HepG2 (cell line): ENCODE measurements around the gene CYP2A6. TPM values are rescaled to one million over a fixed set of nuclear protein-coding genes. Genes with fewer than 3 reads are reported as not detected.

Experiments used
- ATAC-seq: fragments of 200-7000 bp; cut with Tn5 transposase; 3 replicates; pipeline ENCODE4 v1.9.1; 2020; ENCODE audit warnings: mild to moderate bottlenecking, moderate library complexity
- BruUV-seq: library from RNA; stranded (reverse); fragments of 400-500 nt; replicated peaks from 2 replicates; lab custom pipeline; 2021; lab: Mats Ljungman, UMichigan
- CTCF ChIA-PET: fragments of 300-600 bp; formaldehyde crosslinking; extraction: SDS; loops from one replicate; lab custom pipeline; 2021; ENCODE audit warnings: low total read pairs, inconsistent platforms, low intra/inter-chr PET ratio; lab: Yijun Ruan, JAX
- POLR2A ChIA-PET: fragments of 350-600 bp; sonication (Branson Sonifier 250); formaldehyde crosslinking; loops from one replicate; lab custom pipeline; 2020; ENCODE audit warnings: antibody characterized with exemption, inconsistent platforms; lab: Yijun Ruan, JAX
- DNase-seq: peaks from one replicate; pipeline ENCODE4 v3.0.0-alpha.2; 2015; ENCODE audit warnings: low spot score
- FAIRE-seq: peaks from 3 replicates; lab custom pipeline; 2011; peaks lifted over from hg19 to GRCh38; lab: Jason Lieb, UNC
- H2AFZ ChIP-seq: one replicate; pipeline ENCODE4 v1.6.1; 2011; ENCODE audit warnings: low read length, inconsistent platforms
- H3K27ac ChIP-seq: fragments of 300-600 bp; 3 replicates; pipeline ENCODE4 v1.8.0; 2011; ENCODE audit warnings: mixed run types, mild to moderate bottlenecking, mixed read lengths, low read length, inconsistent platforms; ENCODE audit not compliant: insufficient read depth; ENCODE audit errors: extremely low read length
- H3K27me3 ChIP-seq, 2 experiments: fragments of 200-600 bp in 1 of 2; 2 replicates in 1 of 2; 3 replicates in 1 of 2; pipeline versions ENCODE4 v1.6.0 to v1.8.0; 2011; ENCODE audit warnings: low read length in 2 of 2, mild to moderate bottlenecking in 2 of 2, moderate library complexity in 2 of 2, inconsistent platforms in 1 of 2; ENCODE audit not compliant: insufficient read depth in 2 of 2, control insufficient read depth in 1 of 2
- H3K36me3 ChIP-seq, 2 experiments: fragments of 200-600 bp in 1 of 2; replicated peaks in 1 of 2; 2 replicates in 1 of 2; 3 replicates in 1 of 2; pipeline versions ENCODE4 v1.5.1 to v1.8.0; 2011; ENCODE audit warnings: low read length in 2 of 2, inconsistent platforms in 1 of 2; ENCODE audit not compliant: insufficient read depth in 2 of 2, control insufficient read depth in 1 of 2
- H3K4me1 ChIP-seq: 2 replicates; pipeline ENCODE4 v1.5.1; 2012; ENCODE audit warnings: low read length, inconsistent platforms; ENCODE audit not compliant: insufficient read depth
- H3K4me2 ChIP-seq: 2 replicates; pipeline ENCODE4 v1.6.0; 2011; ENCODE audit warnings: low read depth, low read length, inconsistent platforms
- H3K4me3 ChIP-seq, 3 experiments: fragments of 200-600 bp in 1 of 3; sonication (generic), shearing (Covaris generic) in 1 of 3; replicated peaks in 1 of 3; 2 replicates each; pipeline ENCODE4 v1.5.1; 2011 to 2016; ENCODE audit warnings: low read length in 3 of 3, inconsistent platforms in 2 of 3, low read depth in 2 of 3, mild to moderate bottlenecking in 2 of 3, control low read depth in 1 of 3, mixed read lengths in 1 of 3; ENCODE audit not compliant: insufficient read depth in 1 of 3
- H3K79me2 ChIP-seq: one replicate; pipeline ENCODE4 v1.6.1; 2011; ENCODE audit warnings: low read length, inconsistent platforms; ENCODE audit not compliant: insufficient read depth
- H3K9ac ChIP-seq: 2 replicates; pipeline ENCODE4 v1.6.0; 2011; ENCODE audit warnings: mild to moderate bottlenecking, low read depth, low read length, inconsistent platforms; ENCODE audit not compliant: insufficient read depth
- H3K9me3 ChIP-seq: 2 replicates; pipeline ENCODE4 v1.5.1; 2012; ENCODE audit warnings: mild to moderate bottlenecking, low read length
- H4K20me1 ChIP-seq: 2 replicates; pipeline ENCODE4 v1.6.0; 2011; ENCODE audit warnings: inconsistent platforms, mild to moderate bottlenecking, low read length, moderate library complexity; ENCODE audit not compliant: insufficient read depth
- CREM ChIP-seq, 2 experiments: sonication (generic) in 1 of 2; formaldehyde crosslinking in 1 of 2; IDR thresholded peaks; 2 replicates each; pipeline versions ENCODE4 v1.4.0 to v1.6.1; 2016 to 2020; ENCODE audit warnings: antibody characterized with exemption in 1 of 2, mild to moderate bottlenecking in 1 of 2, missing genetic modification reagents in 1 of 2
- MTERF4 ChIP-seq: sonication (generic); formaldehyde crosslinking; IDR thresholded peaks from 2 replicates; pipeline ENCODE4 v1.8.0; 2023; ENCODE audit warnings: mild to moderate bottlenecking, missing genetic modification reagents
- MXI1 ChIP-seq: IDR thresholded peaks from 3 replicates; pipeline ENCODE4 v1.6.1; 2012; ENCODE audit warnings: low read depth, low read length, inconsistent platforms, borderline replicate concordance
- WIZ ChIP-seq: sonication (generic); formaldehyde crosslinking; IDR thresholded peaks from 2 replicates; pipeline ENCODE4 v1.5.1; 2020; ENCODE audit warnings: mild to moderate bottlenecking, missing genetic modification reagents
- ZBTB33 ChIP-seq: sonication (generic); formaldehyde crosslinking; IDR thresholded peaks from 2 replicates; pipeline ENCODE4 v1.4.0; 2020; ENCODE audit warnings: missing genetic modification reagents
- ZNF34 ChIP-seq: sonication (generic); formaldehyde crosslinking; IDR thresholded peaks from 2 replicates; pipeline ENCODE4 v1.4.0; 2020; ENCODE audit warnings: mild to moderate bottlenecking, missing genetic modification reagents, borderline replicate concordance
- ZNF362 ChIP-seq: sonication (generic); formaldehyde crosslinking; IDR thresholded peaks from 2 replicates; pipeline ENCODE4 v1.4.0; 2020; ENCODE audit warnings: missing genetic modification reagents, mild to moderate bottlenecking, borderline replicate concordance
- ZNF543 ChIP-seq: sonication (generic); formaldehyde crosslinking; IDR thresholded peaks from 2 replicates; pipeline ENCODE4 v1.4.0; 2020; ENCODE audit warnings: mild to moderate bottlenecking, missing genetic modification reagents
- ZNF574 ChIP-seq: sonication (generic); formaldehyde crosslinking; IDR thresholded peaks from 2 replicates; pipeline ENCODE4 v1.4.0; 2020; ENCODE audit warnings: missing genetic modification reagents
- ZNF577 ChIP-seq: sonication (generic); formaldehyde crosslinking; IDR thresholded peaks from 2 replicates; pipeline ENCODE4 v1.4.0; 2020; ENCODE audit warnings: mild to moderate bottlenecking, low read depth, missing genetic modification reagents, borderline replicate concordance
- WGBS: methylation state at CpG from one replicate; pipeline ENCODE4 v1.1.6; 2017; ENCODE audit warnings: low lambda C conversion rate; 5-methylcytosine and 5-hydroxymethylcytosine counted together
- in situ Hi-C: cut with HindIII; loops from 2 replicates; pipeline ENCODE4 v1.10.0; 2017; ENCODE audit warnings: low pct_unique_long_range_greater_than_20kb; ENCODE audit not compliant: extremely low pct_ligation_motif_present
- intact Hi-C: fragments of 100-400 bp; cut with micrococcal nuclease; formaldehyde crosslinking; loops from one replicate; pipeline ENCODE4 v1.10.0; 2022; ENCODE audit not compliant: unreplicated experiment
- polyA plus RNA-seq, 8 experiments: library from polyadenylated mRNA; depleted of rRNA in 3 of 8; stranded (reverse) in 7 of 8; unstranded in 1 of 8; fragments of >200 nt; fragmentation: Illumina TruSeq in 4 of 8; extraction: Trizol in 4 of 8; gene quantifications; 2 replicates each; pipeline versions ENCODE4 v1.2.1 to v1.2.3, GENCODE V29; 2011 to 2016; ENCODE audit warnings: low read depth in 4 of 8, missing spikeins in 1 of 8, mixed read lengths in 1 of 8; ENCODE audit not compliant: insufficient read depth in 1 of 8
- total RNA-seq, 5 experiments: library from RNA; depleted of rRNA; stranded (reverse); fragments of >200 nt; fragmentation: Illumina TruSeq; extraction: Trizol; gene quantifications; 2 replicates each; pipeline ENCODE4 v1.2.3, GENCODE V29; 2016; ENCODE audit warnings: low read depth in 1 of 5

The CYP2A6 gene
- total and polyA plus RNA-seq, 2 of the 13 experiments (the other 11 are each of a cell fraction or from before 2014, with no cell fraction given): not detected

- no peak for TF ChIP-seq ZNF362 (CRISPR knock-in tag)
- TF ChIP-seq, all 625 proteins: peak for 22
These were observed 50.5 kb downstream of the CYP2A6 start (continued) for GRCh38 chr19:40799558-40800338.

GRCh38 chr19:40798683-40799557 lies 51.3 kb downstream of the CYP2A6 start, which contains the start of gene EGLN2:
Gene EGLN2, plus strand, starts transcription at chr19:40799191. Its CDS starts 1,382 bp downstream, at chr19:40800573.
- peaks cover 54% of the 10 kb centered on the region for H3K4me1 ChIP-seq
- H3K36me3 ChIP-seq: peaks cover 3 to 4% of the 10 kb centered on the region in 2 experiments; a peak in 2 of 5 replicates
- H3K4me3 ChIP-seq: peak within 1 kb of the TSS; percentile 77 to 94 (median 93)
- intact Hi-C loops: loop anchor here (1.0 kb wide), 2 partner anchors 21 to 48 kb away; partner anchors contain the start of genes RAB4B and SNRPA
- H2AFZ ChIP-seq: peak within 1 kb of the TSS; percentile 60
- peak within 1 kb of the TSS; percentile 91 for H3K4me2 ChIP-seq
- DNase-seq: peak; percentile 99
- H4K20me1 ChIP-seq: no peaks in the 10 kb centered on the region; the same call in 1 of the 2 replicates
- peak; percentile 95 for FAIRE-seq
- no peaks in the 10 kb centered on the region for H3K9me3 ChIP-seq
- ChIA-PET POLR2A (interaction anchor here (0.6 to 3.5 kb wide), 15 partner anchors 9 to 373 kb away, joined by 3 to 67 read pairs (median 4); partner anchors contain the start of genes ACTMAP, COQ8B, ITPKC and RAB4B), CTCF (interaction anchor here (1.6 kb wide), 1 partner anchor 8 kb away, joined by 4 read pairs; no protein-coding TSS in a partner anchor)
- H3K9ac ChIP-seq: peak within 1 kb of the TSS; percentile 90
- H3K27ac ChIP-seq: peak within 1 kb of the TSS; percentile 98
- no TSS peak for BruUV-seq
- in situ Hi-C loops: no loop called here
- peaks cover 25% of the 10 kb centered on the region for H3K79me2 ChIP-seq
- WGBS: under 1% methylated on average over 34 of the region's 110 CpGs
- ATAC-seq: peak; percentile 84
- no peaks in the 10 kb centered on the region; a peak in 1 of 5 replicates for H3K27me3 ChIP-seq
- no peak for TF ChIP-seq MTERF4
- peak; percentile 75; the same call in 1 of the 3 replicates for TF ChIP-seq MXI1
- no peak for TF ChIP-seq ZNF574 (CRISPR knock-in tag)
- no peak for TF ChIP-seq WIZ (CRISPR knock-in tag)
- no peak for TF ChIP-seq ZNF543 (CRISPR knock-in tag)
- no peak for TF ChIP-seq ZBTB33
- no peak for TF ChIP-seq ZNF34 (CRISPR knock-in tag)
- no peak for TF ChIP-seq ZNF577
- TF ChIP-seq CREM (IDR thresholded peaks at IDR 0.05): peak; percentile 34; the same call in 1 of the 2 replicates
- TF ChIP-seq CREM (CRISPR knock-in tag; IDR thresholded peaks at IDR 0.05): no peak
